ENCODE measurements around the gene CYP2D6.

DNA sequence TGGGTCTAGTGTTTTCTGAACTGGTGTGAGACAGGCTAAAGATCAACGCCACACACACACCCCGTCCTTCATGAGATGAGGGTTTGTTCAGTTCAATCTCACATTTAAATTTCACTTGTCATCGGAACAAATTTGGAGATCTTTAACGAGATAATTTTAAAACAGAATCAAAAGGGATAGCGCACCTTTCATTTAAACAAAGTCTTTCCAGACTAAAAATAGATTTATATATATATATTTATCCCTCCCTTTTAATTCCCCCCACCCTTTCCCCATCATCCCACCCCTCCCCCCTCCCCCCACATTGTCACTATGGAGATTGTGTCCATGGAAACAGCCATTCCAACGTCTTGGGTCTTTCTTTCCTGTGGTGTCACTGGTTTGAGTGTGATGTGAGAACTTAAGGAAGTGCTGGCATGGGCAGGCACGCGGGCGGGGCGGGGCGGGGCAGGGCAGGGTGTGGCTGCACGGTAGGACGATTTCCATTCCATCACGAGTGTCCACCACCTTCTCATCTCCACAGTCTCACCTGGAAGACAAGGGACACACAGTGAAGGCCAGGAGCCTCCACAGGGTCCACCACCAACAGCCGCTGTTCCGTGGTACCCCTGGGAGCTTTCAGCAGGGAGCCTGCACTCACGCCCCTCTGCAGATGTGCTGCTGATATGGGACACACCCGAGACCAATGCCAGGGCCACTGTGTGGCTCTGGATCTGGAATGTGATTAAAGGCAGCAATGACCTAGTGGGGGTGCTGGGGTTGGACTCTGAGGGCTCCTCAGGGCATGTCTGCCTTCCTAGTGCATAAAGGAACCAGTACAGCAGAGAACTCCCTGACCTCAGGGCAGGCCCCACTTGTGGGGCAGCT is 30.5 kb upstream of the CYP2D6 start:
- TF ChIP-seq EZH2 (IDR thresholded peaks at IDR 0.05; ENCODE audit: low read depth, low read length, severe bottlenecking): no peak
- TF ChIP-seq ASH2L (IDR thresholded peaks at IDR 0.05; ENCODE audit: low read length): no peak
- TF ChIP-seq, protein P1, sequence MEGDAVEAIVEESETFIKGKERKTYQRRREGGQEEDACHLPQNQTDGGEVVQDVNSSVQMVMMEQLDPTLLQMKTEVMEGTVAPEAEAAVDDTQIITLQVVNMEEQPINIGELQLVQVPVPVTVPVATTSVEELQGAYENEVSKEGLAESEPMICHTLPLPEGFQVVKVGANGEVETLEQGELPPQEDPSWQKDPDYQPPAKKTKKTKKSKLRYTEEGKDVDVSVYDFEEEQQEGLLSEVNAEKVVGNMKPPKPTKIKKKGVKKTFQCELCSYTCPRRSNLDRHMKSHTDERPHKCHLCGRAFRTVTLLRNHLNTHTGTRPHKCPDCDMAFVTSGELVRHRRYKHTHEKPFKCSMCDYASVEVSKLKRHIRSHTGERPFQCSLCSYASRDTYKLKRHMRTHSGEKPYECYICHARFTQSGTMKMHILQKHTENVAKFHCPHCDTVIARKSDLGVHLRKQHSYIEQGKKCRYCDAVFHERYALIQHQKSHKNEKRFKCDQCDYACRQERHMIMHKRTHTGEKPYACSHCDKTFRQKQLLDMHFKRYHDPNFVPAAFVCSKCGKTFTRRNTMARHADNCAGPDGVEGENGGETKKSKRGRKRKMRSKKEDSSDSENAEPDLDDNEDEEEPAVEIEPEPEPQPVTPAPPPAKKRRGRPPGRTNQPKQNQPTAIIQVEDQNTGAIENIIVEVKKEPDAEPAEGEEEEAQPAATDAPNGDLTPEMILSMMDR (IDR thresholded peaks at IDR 0.05; ENCODE audit: control extremely low read depth in 1 of 3, insufficient read depth in 1 of 3, low read depth in 1 of 3, low read length in 3 of 3): no peak
- no peak for TF ChIP-seq SP1 (IDR thresholded peaks at IDR 0.05; ENCODE audit: low read depth, low read length)
- TF ChIP-seq, protein P2, sequence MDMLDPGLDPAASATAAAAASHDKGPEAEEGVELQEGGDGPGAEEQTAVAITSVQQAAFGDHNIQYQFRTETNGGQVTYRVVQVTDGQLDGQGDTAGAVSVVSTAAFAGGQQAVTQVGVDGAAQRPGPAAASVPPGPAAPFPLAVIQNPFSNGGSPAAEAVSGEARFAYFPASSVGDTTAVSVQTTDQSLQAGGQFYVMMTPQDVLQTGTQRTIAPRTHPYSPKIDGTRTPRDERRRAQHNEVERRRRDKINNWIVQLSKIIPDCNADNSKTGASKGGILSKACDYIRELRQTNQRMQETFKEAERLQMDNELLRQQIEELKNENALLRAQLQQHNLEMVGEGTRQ (IDR thresholded peaks at IDR 0.05; ENCODE audit: low read length): no peak
- no peak for TF ChIP-seq JUN (IDR thresholded peaks at IDR 0.05; ENCODE audit: low read depth, low read length)

Measured in H1 (cell line).